Spleen (tissue), 11 donors: Measurements from ENCODE around the gene RASSF7. TPM values are rescaled to one million over a fixed set of nuclear protein-coding genes. Genes with fewer than 3 reads are reported as not detected.

Experiments used
- DNase-seq: peaks from one replicate; pipeline ENCODE4 v3.0.0-alpha.2; 2020
- H3K27ac ChIP-seq, 8 donors: fragments of 200-600 bp; sonication (generic) in 7 of 8; 1 replicate in 4 of 8; 2 replicates in 4 of 8; pipeline versions ENCODE4 v1.5.0 to v1.8.0; 2016 to 2021; ENCODE audit warnings: inconsistent platforms in 4 of 8, mild to moderate bottlenecking in 4 of 8, moderate library complexity in 1 of 8
- H3K27me3 ChIP-seq, 7 donors: fragments of 200-600 bp; sonication (generic) in 6 of 7; replicated peaks in 1 of 7; 1 replicate in 4 of 7; 2 replicates in 3 of 7; pipeline versions ENCODE4 v1.5.0 to v1.8.0; 2016 to 2021; ENCODE audit warnings: inconsistent platforms in 3 of 7, mild to moderate bottlenecking in 1 of 7
- H3K36me3 ChIP-seq, 6 donors: fragments of 200-600 bp; sonication (generic) in 5 of 6; 1 replicate in 4 of 6; 2 replicates in 2 of 6; pipeline versions ENCODE4 v1.5.0 to v1.8.0; 2016 to 2021; ENCODE audit warnings: inconsistent platforms in 2 of 6
- H3K4me1 ChIP-seq, 6 donors: fragments of 200-600 bp; sonication (generic) in 5 of 6; 1 replicate in 3 of 6; 2 replicates in 3 of 6; pipeline versions ENCODE4 v1.5.0 to v1.8.0; 2016 to 2021; ENCODE audit warnings: inconsistent platforms in 3 of 6
- H3K4me3 ChIP-seq, 8 donors: fragments of 200-600 bp; sonication (generic) in 7 of 8; 1 replicate in 4 of 8; 2 replicates in 4 of 8; pipeline versions ENCODE4 v1.5.0 to v1.8.0; 2016 to 2021; ENCODE audit warnings: inconsistent platforms in 4 of 8, mild to moderate bottlenecking in 4 of 8, moderate library complexity in 2 of 8
- H3K9me3 ChIP-seq, 8 donors: fragments of 200-600 bp; sonication (generic) in 7 of 8; 1 replicate in 4 of 8; 2 replicates in 4 of 8; pipeline versions ENCODE4 v1.5.0 to v1.8.0; 2016 to 2021; ENCODE audit warnings: inconsistent platforms in 4 of 8
- POLR2A ChIP-seq, 3 donors: fragments of 450-650 bp; IDR thresholded peaks; one replicate each; pipeline ENCODE4 v1.5.1; 2017; ENCODE audit warnings: antibody characterized with exemption in 3 of 3, mild to moderate bottlenecking in 1 of 3
- POLR2AphosphoS5 ChIP-seq, 3 donors: sonication (generic); formaldehyde crosslinking; IDR thresholded peaks; one replicate each; pipeline ENCODE4 v1.5.1; 2017; ENCODE audit warnings: antibody characterized with exemption in 3 of 3
- WGBS, 5 donors: extraction: QIAGEN DNeasy Blood & Tissue Kit in 3 of 5; methylation state at CpG; one replicate each; pipeline versions ENCODE4 v1.1.5 to v1.1.7; 2013 to 2018; 5-methylcytosine and 5-hydroxymethylcytosine counted together
- intact Hi-C: fragments of 100-400 bp; cut with DNase I; formaldehyde crosslinking; loops from one replicate; pipeline ENCODE4 v1.15.0; 2023; ENCODE audit warnings: low total_unique reads
- polyA plus RNA-seq, 3 donors: library from polyadenylated mRNA; stranded (reverse); fragments of 200-250 nt; gene quantifications; one replicate each; pipeline ENCODE4 v1.2.1, GENCODE V29; 2013
- total RNA-seq, 7 donors: library from RNA; depleted of rRNA in 3 of 7; stranded (reverse); fragments of >200 nt in 3 of 7; fragmentation: NEBNext Ultra II Directional in 4 of 7; extraction: Animal tissue kit (Norgen Biotek cat#: 25700) in 4 of 7; gene quantifications; one replicate each; pipeline versions ENCODE4 v1.1.0 to v1.2.1, GENCODE V29; 2016 to 2021
- TF ChIP-seq, protein P1 (sequence below), 11 experiments: fragments of 200-600 bp in 7 of 11; fragments of 450-650 bp in 4 of 11; sonication (generic) in 4 of 11; IDR thresholded peaks in 8 of 11; conservative IDR thresholded peaks in 3 of 11; 1 replicate in 7 of 11; 2 replicates in 4 of 11; pipeline versions ENCODE4 v1.4.0 to v1.8.0; 2016 to 2021; ENCODE audit warnings: antibody characterized with exemption in 11 of 11, inconsistent platforms in 4 of 11, mild to moderate bottlenecking in 1 of 11
- donor health status: healthy with polysubstance abuse.
- donor health status: DM: no; HTN: no; CAD: no; lungs with moderate emphysema.
- donor health status: DM: no; HTN: no; CAD: no.
- donor health status: Bipolar disorder and iron deficiency.
- donor health status: healthy.
- donor health status: DM: no; HTN: no; CAD: no.
- donor health status: DM: yes; HTN: yes; CAD: no.

Gene RASSF7
- total and polyA plus RNA-seq, 10 donors = 8.3 to 39.6 (median 26.6) TPM

- H3K4me3 ChIP-seq = no peak overlapping the region
- H3K4me1 ChIP-seq = no peaks in the 10 kb centered on the region
- intact Hi-C loops = no loop called here
- no peak for TF ChIP-seq POLR2AphosphoS5 (IDR thresholded peaks at IDR 0.05)
- TF ChIP-seq, protein P1, sequence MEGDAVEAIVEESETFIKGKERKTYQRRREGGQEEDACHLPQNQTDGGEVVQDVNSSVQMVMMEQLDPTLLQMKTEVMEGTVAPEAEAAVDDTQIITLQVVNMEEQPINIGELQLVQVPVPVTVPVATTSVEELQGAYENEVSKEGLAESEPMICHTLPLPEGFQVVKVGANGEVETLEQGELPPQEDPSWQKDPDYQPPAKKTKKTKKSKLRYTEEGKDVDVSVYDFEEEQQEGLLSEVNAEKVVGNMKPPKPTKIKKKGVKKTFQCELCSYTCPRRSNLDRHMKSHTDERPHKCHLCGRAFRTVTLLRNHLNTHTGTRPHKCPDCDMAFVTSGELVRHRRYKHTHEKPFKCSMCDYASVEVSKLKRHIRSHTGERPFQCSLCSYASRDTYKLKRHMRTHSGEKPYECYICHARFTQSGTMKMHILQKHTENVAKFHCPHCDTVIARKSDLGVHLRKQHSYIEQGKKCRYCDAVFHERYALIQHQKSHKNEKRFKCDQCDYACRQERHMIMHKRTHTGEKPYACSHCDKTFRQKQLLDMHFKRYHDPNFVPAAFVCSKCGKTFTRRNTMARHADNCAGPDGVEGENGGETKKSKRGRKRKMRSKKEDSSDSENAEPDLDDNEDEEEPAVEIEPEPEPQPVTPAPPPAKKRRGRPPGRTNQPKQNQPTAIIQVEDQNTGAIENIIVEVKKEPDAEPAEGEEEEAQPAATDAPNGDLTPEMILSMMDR (IDR thresholded peaks at IDR 0.05 in 8 of 11, conservative IDR thresholded peaks at IDR 0.05 in 3 of 11) = no peak
- no peak for TF ChIP-seq POLR2A (IDR thresholded peaks at IDR 0.05)
- DNase-seq = no peak
- H3K36me3 ChIP-seq = peaks cover 6 to 100% (median 95%) of the 10 kb centered on the region in 6 donors
- H3K9me3 ChIP-seq = no peaks in the 10 kb centered on the region
- no peaks in the 10 kb centered on the region for H3K27me3 ChIP-seq
- 67 to 82% (median 77%) methylated on average over 9 to 10 of the region's 10 CpGs for WGBS, 5 donors
- H3K27ac ChIP-seq = no peak overlapping the region
Observed at GRCh38 chr11:596374-596773, 35.6 kb downstream of the RASSF7 start.

- no peak for DNase-seq
- H3K27me3 ChIP-seq = no peaks in the 10 kb centered on the region
- no peak for TF ChIP-seq POLR2A (IDR thresholded peaks at IDR 0.05)
- no peak for TF ChIP-seq POLR2AphosphoS5 (IDR thresholded peaks at IDR 0.05)
- TF ChIP-seq, protein P1 (IDR thresholded peaks at IDR 0.05 in 8 of 11, conservative IDR thresholded peaks at IDR 0.05 in 3 of 11) = no peak
- no peaks in the 10 kb centered on the region for H3K9me3 ChIP-seq
- intact Hi-C loops = no loop called here
- H3K4me1 ChIP-seq = no peaks in the 10 kb centered on the region
- peaks cover 6 to 100% (median 96%) of the 10 kb centered on the region in 6 donors for H3K36me3 ChIP-seq
- H3K27ac ChIP-seq = no peak overlapping the region
- WGBS, 5 donors = 94 to 100% (median 95%) methylated on average over 6 to 29 of the region's 29 CpGs
- H3K4me3 ChIP-seq = no peak overlapping the region
Observed at GRCh38 chr11:597166-597725, 36.5 kb downstream of the RASSF7 start.

GRCh38 chr11:598005-598680 is 37.4 kb downstream of the RASSF7 start:
- Histone ChIP-seq H3K9me3 (no peaks in the 10 kb centered on the region), H3K27me3 (no peaks in the 10 kb centered on the region), H3K27ac (no peak overlapping the region), H3K36me3 (peaks cover 0 to 100% (median 96%) of the 10 kb centered on the region in 6 donors), H3K4me1 (no peaks in the 10 kb centered on the region), H3K4me3 (no peak overlapping the region)
- TF ChIP-seq POLR2AphosphoS5 (IDR thresholded peaks at IDR 0.05) (peak in 1 of 3 donors; percentile 42), POLR2A (IDR thresholded peaks at IDR 0.05) (no peak)
- TF ChIP-seq, protein P1 (IDR thresholded peaks at IDR 0.05 in 8 of 11, conservative IDR thresholded peaks at IDR 0.05 in 3 of 11) = no peak
- WGBS, 5 donors = 92 to 94% (median 94%) methylated on average over 24 to 30 of the region's 30 CpGs
- DNase-seq = no peak
- intact Hi-C loops = no loop called here

DNA sequence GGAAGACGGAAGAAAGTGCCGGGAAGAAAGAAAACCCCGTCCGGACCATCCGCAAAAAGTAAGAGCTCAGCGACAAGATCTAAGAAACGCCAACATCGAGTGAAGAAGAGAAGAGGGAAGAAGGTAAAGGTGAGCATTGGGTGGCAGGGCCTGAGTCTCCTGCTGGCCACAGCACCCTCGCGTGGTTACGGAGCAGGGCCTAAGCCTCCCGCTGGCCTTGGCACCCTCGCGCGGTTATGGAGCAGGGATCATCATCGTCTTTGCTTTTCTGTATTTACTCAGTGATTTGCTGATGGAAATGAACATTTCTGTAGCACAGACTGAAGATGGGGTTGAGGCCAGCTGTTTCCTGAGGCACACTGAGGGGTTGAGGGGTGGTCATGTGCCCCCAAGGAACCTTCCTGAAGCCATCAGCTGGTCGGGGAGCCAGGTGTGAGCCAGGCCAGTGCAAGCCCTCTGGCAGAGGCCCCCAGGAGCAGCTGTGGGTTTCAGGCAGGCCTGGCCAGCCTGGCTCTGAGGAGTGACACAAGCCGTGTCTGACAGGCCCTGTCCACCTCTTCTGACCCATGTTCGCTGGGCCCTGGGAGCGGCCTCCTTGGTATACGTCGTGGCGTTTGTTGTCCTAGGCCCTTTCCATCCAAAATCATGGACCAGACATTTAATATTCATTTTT is 40.9 kb downstream of the RASSF7 start:
- Histone ChIP-seq H3K36me3 (peaks cover 0 to 100% (median 97%) of the 10 kb centered on the region in 6 donors), H3K9me3 (no peaks in the 10 kb centered on the region), H3K27me3 (no peaks in the 10 kb centered on the region), H3K4me3 (no peak overlapping the region), H3K27ac (no peak overlapping the region), H3K4me1 (no peaks in the 10 kb centered on the region)
- 93 to 97% (median 94%) methylated on average over 23 of the region's 23 CpGs for WGBS, 5 donors
- TF ChIP-seq, protein P1 (IDR thresholded peaks at IDR 0.05 in 8 of 11, conservative IDR thresholded peaks at IDR 0.05 in 3 of 11) = no peak
- peak in 2 of 3 donors; percentile 19 to 55 for TF ChIP-seq POLR2AphosphoS5 (IDR thresholded peaks at IDR 0.05)
- intact Hi-C loops = no loop called here
- no peak for DNase-seq
